A549 (cell line): ENCODE data around the gene PDZD2.

Source experiments
- CEBPB ChIP-seq, 2 experiments: fragments of >200 bp in 1 of 2; sonication (Bioruptor Twin) in 1 of 2; formaldehyde crosslinking in 1 of 2; IDR thresholded peaks; 2 replicates each; pipeline ENCODE4 v1.6.1; 2012 to 2016
- CHD4 ChIP-seq: fragments of 200-600 bp; sonication (generic); IDR thresholded peaks from 2 replicates; pipeline ENCODE4 v1.6.1; 2016; ENCODE audit warnings: antibody characterized with exemption, mild to moderate bottlenecking, borderline replicate concordance
- CTCF ChIP-seq: fragments of >200 bp; sonication (Bioruptor Twin); formaldehyde crosslinking; IDR thresholded peaks from 3 replicates; pipeline ENCODE4 v1.5.1; 2016
- JUN ChIP-seq, 2 experiments: fragments of >200 bp; sonication (Bioruptor Twin); formaldehyde crosslinking; IDR thresholded peaks; 2 replicates in 1 of 2; 3 replicates in 1 of 2; pipeline ENCODE4 v1.6.1; 2016 to 2017
- MYC ChIP-seq: IDR thresholded peaks from 2 replicates; pipeline ENCODE4 v1.6.1; 2012; ENCODE audit warnings: mild to moderate bottlenecking, inconsistent platforms, low read length, improper control_type of control experiment, borderline replicate concordance
- POLR2A ChIP-seq: IDR thresholded peaks from 2 replicates; pipeline ENCODE4 v1.6.1; 2012; ENCODE audit warnings: mild to moderate bottlenecking, low read length
- POLR2AphosphoS2 ChIP-seq: conservative IDR thresholded peaks from 2 replicates; pipeline ENCODE4 v1.6.1; 2012; ENCODE audit warnings: low read length, improper control_type of control experiment, inconsistent platforms
- RAD21 ChIP-seq, 2 experiments: fragments of >200 bp in 1 of 2; sonication (Bioruptor Twin) in 1 of 2; formaldehyde crosslinking in 1 of 2; IDR thresholded peaks in 1 of 2; conservative IDR thresholded peaks in 1 of 2; 2 replicates in 1 of 2; 3 replicates in 1 of 2; pipeline ENCODE4 v1.6.1; 2012 to 2018; ENCODE audit warnings: inconsistent platforms in 1 of 2
- REST ChIP-seq: fragments of 200-600 bp; sonication (generic); IDR thresholded peaks from 2 replicates; pipeline ENCODE4 v1.6.1; 2016; ENCODE audit warnings: antibody characterized with exemption, mild to moderate bottlenecking, moderate library complexity
- SREBF2 ChIP-seq: fragments of 450-650 bp; IDR thresholded peaks from 2 replicates; pipeline ENCODE4 v1.6.1; 2014; ENCODE audit warnings: mild to moderate bottlenecking, moderate library complexity

GRCh38 chr5:31753700-31754357, 114.9 kb downstream of the PDZD2 start:
- TF ChIP-seq CTCF (no peak), SREBF2 (no peak), RAD21 (conservative IDR thresholded peaks at IDR 0.05 in 1 of 2, IDR thresholded peaks at IDR 0.05 in 1 of 2) (no peak), JUN (IDR thresholded peaks at IDR 0.05) (no peak), REST (no peak), CEBPB (IDR thresholded peaks at IDR 0.05) (no peak), POLR2AphosphoS2 (no peak), MYC (no peak), POLR2A (no peak), CHD4 (no peak)
